Activated T-cell treated with anti-CD3 and anti-CD28 coated beads for 4 hours (primary cell): ENCODE data around the gene FOXN3.
"Not testable (repeated sequence)": the region's sequence is repeated elsewhere in the genome, so short reads cannot be mapped to it uniquely, and the experiment has no call there.

Source experiments
- DNase-seq: peaks from one replicate; pipeline ENCODE4 v3.0.0-alpha.2; 2020

FOXN3 gene

GRCh38 chr14:89151693-89152092 is 265.3 kb downstream of the FOXN3 start:
- DNase-seq = not testable (repeated sequence)

GRCh38 chr14:89146274-89146673 is 270.8 kb downstream of the FOXN3 start:
- no peak for DNase-seq

DNA sequence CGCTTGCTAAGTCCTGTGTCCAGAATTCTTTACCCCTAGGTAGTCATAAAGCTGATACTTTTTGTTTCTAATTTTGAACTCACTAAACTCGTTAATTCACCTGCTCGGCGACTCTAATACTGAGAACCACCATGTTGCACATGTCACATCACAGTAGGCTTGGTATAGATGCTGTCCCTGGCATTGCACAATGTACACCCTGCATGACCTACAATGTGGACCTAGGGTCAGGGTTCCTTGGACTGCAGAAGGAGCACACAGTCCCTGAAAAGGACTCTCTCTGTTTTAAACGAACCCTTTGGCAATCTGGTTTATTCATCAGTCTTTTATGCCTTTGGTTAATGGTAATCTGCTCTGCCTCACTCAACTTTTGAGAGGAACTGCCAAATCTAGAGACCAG is 272.4 kb downstream of the FOXN3 start:
- no peak for DNase-seq

DNA sequence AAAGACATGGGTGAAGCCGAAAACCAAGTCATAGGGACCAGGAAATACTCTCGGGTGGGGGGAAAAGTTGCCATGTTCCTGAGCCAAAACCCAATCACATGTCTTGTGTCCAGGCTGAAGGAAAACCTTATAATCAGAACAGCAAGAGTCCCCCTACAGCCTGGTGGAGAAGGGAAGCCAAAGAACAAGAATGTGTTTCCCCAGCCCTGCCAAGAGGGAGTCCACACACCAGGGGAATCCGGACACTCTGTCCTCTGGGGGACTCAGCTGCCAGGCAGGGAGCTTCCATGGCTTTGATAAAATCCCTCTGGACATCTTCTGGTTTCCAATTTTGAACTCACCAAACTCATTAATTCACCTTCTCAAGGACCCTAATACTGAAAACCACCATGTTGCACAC is 273.0 kb downstream of the FOXN3 start:
- DNase-seq = no peak

- DNase-seq = no peak
These were observed 273.4 kb downstream of the FOXN3 start for GRCh38 chr14:89143595-89143994.

GRCh38 chr14:89142366-89142765 is 274.7 kb downstream of the FOXN3 start:
- no peak for DNase-seq

DNA sequence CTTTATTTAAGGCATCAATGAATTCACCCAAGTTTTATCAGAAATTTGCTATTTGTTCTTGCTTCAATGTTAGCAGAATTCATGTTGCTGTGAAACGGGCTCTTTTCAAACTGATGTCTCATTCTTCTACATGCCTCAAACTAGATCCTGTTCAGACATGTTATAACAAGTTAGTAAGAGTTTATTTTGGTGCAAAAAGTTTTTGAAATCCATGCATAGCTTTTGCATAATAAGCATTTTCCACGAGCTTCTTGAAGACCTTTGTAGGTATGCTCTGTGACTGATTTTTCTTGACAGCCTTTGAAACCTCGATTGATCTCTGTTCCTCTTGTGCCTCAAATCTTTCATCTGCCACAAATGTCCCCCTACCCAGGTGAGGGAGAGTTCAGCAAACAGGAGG is 275.2 kb downstream of the FOXN3 start:
- DNase-seq = no peak

DNA sequence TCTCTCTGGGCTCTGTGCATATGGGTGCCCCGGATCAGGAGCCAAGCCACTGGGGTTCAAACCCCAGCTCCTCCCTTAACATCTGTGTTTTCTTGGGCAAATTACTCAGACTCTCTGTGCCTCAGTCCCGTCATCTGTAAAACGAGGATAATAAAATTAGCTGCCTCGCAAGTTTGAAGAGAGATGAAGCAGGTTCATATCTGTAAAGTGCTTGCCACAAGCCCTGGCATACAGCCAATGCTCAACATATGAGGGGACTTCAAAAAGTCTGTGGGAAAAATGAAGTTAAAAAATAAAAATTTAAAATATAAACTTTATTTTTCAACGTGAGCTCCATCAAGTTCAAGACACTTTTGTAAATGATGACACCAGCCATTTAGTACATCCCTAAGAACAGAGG is 276.7 kb downstream of the FOXN3 start:
- DNase-seq = no peak

DNA sequence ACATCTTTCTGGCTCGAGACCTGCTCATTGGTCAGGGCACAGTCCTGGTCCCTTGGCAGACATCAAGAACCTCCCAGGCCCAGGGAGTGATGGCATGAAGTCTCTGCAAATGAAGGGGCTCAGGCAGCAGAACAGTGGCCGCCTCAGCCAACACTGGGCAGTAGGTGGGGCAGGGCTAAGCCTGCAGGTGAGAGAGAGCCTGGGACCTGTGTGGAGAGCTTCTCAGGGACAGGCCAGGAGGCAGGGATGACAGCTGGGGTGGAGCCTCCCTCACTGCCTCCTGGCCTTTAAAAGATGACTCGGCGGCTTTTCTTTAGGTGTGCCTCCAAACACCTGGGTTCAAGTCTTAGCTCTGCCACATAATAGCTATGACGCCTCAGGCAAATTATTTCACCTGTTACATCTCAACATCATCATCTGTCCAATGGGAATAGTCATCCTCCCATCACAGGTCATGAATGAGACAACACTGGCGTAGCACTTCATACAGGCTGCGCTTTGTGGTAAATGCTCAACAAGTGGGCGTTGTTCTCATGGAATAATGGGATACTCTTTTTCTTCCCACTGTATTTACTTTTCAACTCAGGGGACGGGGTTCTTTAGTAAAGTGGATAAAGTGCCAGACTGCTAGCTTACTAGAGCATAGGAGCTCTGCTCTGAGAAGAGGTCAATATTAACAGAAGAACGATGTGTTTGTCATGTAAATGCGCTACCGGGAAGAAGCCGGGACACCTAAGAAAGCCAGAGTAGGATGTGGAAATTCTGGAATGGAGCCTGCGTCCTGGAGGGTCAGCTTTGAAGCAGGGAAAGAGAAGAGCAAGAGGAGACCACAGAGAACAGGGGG is 277.4 kb downstream of the FOXN3 start:
- DNase-seq = no peak

DNA sequence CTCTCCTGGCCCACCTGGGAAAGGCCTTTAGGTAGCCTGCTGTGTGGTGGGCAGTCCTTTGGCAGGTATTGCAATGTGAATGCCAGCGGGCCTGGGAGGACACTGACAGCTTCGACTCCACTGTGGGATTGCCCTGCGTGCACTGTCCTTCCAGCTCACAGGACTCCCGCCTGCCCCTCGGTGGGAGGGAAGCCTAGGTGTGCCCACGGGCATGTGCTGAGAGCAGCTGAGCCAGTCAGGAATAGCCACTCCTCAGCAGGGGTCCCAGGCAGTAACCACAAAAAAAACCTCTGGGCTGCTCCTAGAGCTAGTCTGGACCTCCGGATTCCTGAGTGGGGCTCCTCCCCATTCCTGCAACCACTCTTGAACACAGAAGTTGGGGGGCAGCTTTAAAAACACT is 278.2 kb downstream of the FOXN3 start:
- no peak for DNase-seq

- DNase-seq = no peak
These were observed 279.4 kb downstream of the FOXN3 start for GRCh38 chr14:89137526-89138163.

DNA sequence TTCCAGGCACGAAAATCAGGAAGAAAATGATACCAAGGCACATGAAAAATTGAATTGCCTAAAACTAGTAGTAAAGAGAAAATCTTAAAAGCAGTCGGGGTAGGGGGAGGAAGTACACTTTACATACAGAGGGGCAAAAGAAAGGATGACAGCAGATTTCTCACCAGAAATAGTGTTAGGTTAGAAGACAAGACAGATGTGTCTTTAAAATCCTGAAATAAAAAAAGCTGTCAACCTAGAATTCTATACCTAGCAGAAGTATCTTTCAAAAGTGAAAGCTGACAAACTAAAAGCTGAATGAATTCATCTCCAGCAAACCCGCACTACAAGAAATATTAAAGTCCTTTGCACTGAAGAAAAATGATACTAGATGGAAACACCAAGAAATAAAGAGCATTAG is 280.4 kb downstream of the FOXN3 start:
- no peak for DNase-seq

- no peak for DNase-seq
These were observed 282.4 kb downstream of the FOXN3 start for GRCh38 chr14:89134640-89135039.

DNA sequence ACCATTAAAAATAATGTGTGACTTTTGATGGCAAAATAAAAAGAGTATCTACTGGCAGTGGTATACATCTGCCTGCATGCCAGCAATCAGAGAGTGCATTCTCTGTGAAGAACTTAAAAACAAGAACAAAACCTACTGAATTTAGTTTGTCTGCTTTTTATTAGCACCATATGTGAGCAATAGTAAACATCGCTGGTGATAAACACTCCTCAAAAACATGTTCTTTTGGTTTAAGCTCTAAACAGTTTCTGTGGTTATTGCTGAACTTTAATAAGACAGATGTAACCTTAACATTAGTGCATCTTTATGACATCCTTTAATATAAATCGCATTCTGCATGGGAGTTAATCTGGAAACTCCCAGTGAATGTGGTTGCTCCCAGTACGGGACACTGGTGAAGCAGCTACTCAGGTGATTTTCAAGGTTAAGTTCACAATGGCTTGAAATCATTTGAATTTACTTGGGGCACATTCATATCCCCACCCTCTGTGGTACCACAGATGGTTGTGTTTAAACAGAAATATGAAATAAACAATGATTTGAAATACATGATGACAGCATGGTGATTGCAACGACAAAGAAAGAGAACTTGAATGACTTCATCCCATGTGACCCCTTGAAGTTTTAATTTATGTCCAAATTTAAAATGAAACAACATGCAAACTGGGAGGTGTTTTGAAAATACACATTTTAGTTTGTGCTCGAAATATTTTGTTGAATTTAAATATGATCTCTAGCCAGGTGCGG is 285.9 kb downstream of the FOXN3 start:
- no peak for DNase-seq

DNA sequence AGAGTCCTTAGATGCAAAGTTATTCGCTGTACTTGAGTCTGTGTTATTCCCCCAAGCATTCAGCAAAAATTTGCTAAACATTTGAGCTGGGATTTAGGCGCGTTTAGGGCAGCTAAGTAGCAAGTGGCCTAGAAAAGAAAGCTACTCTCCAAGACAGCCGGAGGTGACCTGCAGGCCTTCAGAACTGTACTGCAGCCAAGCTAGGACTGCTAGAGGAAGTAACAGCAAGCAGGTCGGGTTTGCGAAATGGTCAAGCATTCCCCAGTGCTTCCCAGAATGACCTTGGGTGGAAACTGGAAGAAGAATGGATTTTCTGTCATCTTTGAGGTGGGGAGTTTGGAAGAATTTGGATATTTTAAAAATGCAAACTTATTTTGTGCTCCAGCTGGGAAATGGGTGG is 287.5 kb downstream of the FOXN3 start:
- DNase-seq = no peak

GRCh38 chr14:89128311-89129026 is 288.6 kb downstream of the FOXN3 start:
- no peak for DNase-seq

DNA sequence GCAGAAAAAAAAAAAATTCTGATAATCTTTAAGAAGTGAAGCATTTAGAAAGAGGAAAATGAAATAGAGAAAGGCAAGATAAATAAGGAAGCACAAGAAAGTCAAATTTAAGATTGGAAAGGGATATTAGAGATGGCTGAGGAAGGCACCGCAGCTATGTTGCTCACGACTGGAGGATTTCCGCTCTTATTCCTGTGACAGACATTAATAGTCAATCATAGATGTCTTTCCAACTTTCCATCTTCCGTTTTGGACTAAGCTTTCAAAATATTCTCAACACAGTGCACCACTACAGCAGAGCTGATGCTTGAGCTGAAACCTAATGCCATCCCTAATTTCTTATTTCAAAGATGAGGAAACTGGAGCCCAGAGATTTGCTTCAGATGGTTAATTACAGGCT is 290.6 kb downstream of the FOXN3 start:
- DNase-seq = no peak

GRCh38 chr14:89125216-89125615 is 291.8 kb downstream of the FOXN3 start:
- DNase-seq = no peak

GRCh38 chr14:89123851-89124250 is 293.2 kb downstream of the FOXN3 start:
- no peak for DNase-seq

GRCh38 chr14:89123215-89123614 is 293.8 kb downstream of the FOXN3 start:
- DNase-seq = no peak

DNA sequence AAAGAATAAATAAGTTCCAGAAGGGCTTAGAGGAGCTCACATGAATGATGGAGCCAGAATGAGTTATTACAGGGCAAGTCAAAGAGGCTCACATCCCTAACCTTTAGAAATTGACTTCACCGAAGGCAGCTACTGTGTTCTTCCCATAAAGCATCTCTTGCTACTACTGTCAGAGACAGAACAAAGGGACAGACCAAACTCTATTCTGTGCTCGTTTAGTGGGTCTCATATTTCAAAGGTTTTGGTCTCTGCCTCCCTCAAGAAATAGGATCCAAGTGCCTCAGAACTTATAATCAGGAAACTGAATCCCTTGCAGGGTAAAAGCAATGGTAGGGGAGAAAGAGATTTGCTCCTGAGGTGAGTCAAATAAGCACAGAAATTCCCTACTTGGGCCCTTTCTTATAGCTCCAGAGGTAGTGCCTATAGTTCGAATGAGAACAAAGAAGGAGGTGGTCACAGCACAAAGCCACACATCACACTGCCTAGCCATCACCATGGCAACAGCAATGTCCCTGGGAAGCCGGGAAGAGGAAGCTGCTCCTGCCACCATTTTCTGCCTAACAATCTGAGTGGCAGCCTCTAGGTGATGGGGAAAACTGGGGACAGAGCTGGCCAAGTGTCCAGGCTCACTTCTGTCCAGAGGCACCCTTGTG is 294.9 kb downstream of the FOXN3 start:
- DNase-seq = no peak

DNA sequence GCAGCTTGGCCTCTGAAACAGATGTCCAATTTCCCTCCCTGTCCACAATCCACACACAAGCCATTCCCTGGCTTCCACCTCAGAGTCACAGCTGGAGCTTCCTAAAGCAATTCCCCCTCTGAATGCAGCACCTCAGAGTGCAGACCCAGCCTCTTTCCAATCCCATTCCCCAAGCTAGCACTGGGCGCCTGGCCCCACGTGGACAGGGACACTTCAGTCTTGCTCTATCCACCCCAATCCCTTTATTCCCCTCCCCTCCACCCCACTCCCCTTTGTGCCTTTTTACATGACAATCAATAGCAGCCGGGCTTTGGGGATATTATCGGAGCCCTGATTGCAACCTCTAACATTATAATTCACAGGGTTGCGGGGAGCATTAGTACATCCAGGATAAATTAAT is 300.0 kb downstream of the FOXN3 start:
- no peak for DNase-seq

- no peak for DNase-seq
These were observed 302.9 kb downstream of the FOXN3 start for GRCh38 chr14:89114109-89114508.
